GM23338 (cell line): ENCODE results near the gene RNF150. TPM values are rescaled to one million over a fixed set of nuclear protein-coding genes. Genes with fewer than 3 reads are reported as not detected.

Experiments used
- ATAC-seq: fragments of 200-7000 bp; cut with Tn5 transposase; 3 replicates; pipeline ENCODE4 v1.9.1; 2020
- DNase-seq: peaks from one replicate; pipeline ENCODE4 v3.0.0-alpha.2; 2015; ENCODE audit warnings: low spot score
- H2AFZ ChIP-seq: fragments of 200-600 bp; sonication (generic); 2 replicates; pipeline ENCODE4 v1.8.0; 2016; ENCODE audit warnings: antibody characterized with exemption, mild to moderate bottlenecking, moderate library complexity
- H3F3A ChIP-seq: fragments of 200-600 bp; sonication (generic); replicated peaks from 2 replicates; pipeline ENCODE4 v1.8.0; 2017; ENCODE audit warnings: antibody characterized with exemption, mixed run types, low read depth
- H3K27ac ChIP-seq: fragments of 200-600 bp; sonication (generic); 2 replicates; pipeline ENCODE4 v1.6.1; 2016; ENCODE audit warnings: low read depth
- H3K27me3 ChIP-seq: fragments of 200-600 bp; sonication (generic); 2 replicates; pipeline ENCODE4 v1.8.0; 2016; ENCODE audit warnings: mild to moderate bottlenecking, mixed run types, moderate library complexity; ENCODE audit not compliant: insufficient read depth
- H3K36me3 ChIP-seq: fragments of 200-600 bp; sonication (generic); 2 replicates; pipeline ENCODE4 v1.8.0; 2016; ENCODE audit warnings: mild to moderate bottlenecking; ENCODE audit not compliant: insufficient read depth
- H3K4me1 ChIP-seq: fragments of 200-600 bp; sonication (generic); 2 replicates; pipeline ENCODE4 v1.8.0; 2016; ENCODE audit warnings: mild to moderate bottlenecking, moderate library complexity; ENCODE audit not compliant: insufficient read depth
- H3K4me2 ChIP-seq: fragments of 200-600 bp; sonication (generic); 2 replicates; pipeline ENCODE4 v1.7.1; 2017; ENCODE audit warnings: mixed run types
- H3K4me3 ChIP-seq: fragments of 200-600 bp; sonication (generic); 2 replicates; pipeline ENCODE4 v1.6.1; 2016; ENCODE audit warnings: mixed run types
- H3K79me2 ChIP-seq: fragments of 200-600 bp; sonication (generic); replicated peaks from 2 replicates; pipeline ENCODE4 v1.8.0; 2017; ENCODE audit warnings: mild to moderate bottlenecking; ENCODE audit not compliant: insufficient read depth
- H3K9me2 ChIP-seq: fragments of 200-600 bp; sonication (generic); 2 replicates; pipeline ENCODE4 v1.8.0; 2017; ENCODE audit not compliant: insufficient read depth
- H4K20me1 ChIP-seq: fragments of 200-600 bp; sonication (generic); replicated peaks from 2 replicates; pipeline ENCODE4 v1.8.0; 2017; ENCODE audit warnings: mild to moderate bottlenecking; ENCODE audit not compliant: insufficient read depth
- H3K27ac Mint-ChIP-seq: 2 replicates; pipeline ENCODE4 v1.8.0; 2020; ENCODE audit warnings: inconsistent platforms, mild to moderate bottlenecking, moderate library complexity, mixed read lengths
- H3K27me3 Mint-ChIP-seq: 3 replicates; pipeline ENCODE4 v1.8.0; 2022; ENCODE audit warnings: low read depth, mild to moderate bottlenecking, moderate library complexity, mixed read lengths, inconsistent platforms; ENCODE audit not compliant: insufficient read depth, poor library complexity
- H3K36me3 Mint-ChIP-seq: 3 replicates; pipeline ENCODE4 v1.8.0; 2021; ENCODE audit warnings: low read depth, mild to moderate bottlenecking, inconsistent platforms, moderate library complexity, mixed read lengths
- H3K4me1 Mint-ChIP-seq: 3 replicates; pipeline ENCODE4 v1.8.0; 2020; ENCODE audit warnings: mild to moderate bottlenecking, inconsistent platforms, mixed read lengths
- H3K4me3 Mint-ChIP-seq: 3 replicates; pipeline ENCODE4 v1.8.0; 2021; ENCODE audit warnings: moderate library complexity, mild to moderate bottlenecking, inconsistent platforms, mixed read lengths
- H3K9me3 Mint-ChIP-seq: 3 replicates; pipeline ENCODE4 v1.8.0; 2020; ENCODE audit warnings: moderate library complexity, mild to moderate bottlenecking, inconsistent platforms, mixed read lengths
- CREB1 ChIP-seq: fragments of 250-450 bp; sonication (Bioruptor Pico); IDR thresholded peaks from 2 replicates; pipeline ENCODE4 v1.5.0; 2020; ENCODE audit warnings: low read depth, mild to moderate bottlenecking, moderate library complexity
- CTCF ChIP-seq, 2 experiments: fragments of 200-600 bp in 1 of 2; sonication (generic) in 1 of 2; conservative IDR thresholded peaks; 2 replicates each; pipeline versions ENCODE4 v1.5.1 to v1.6.1; 2016 to 2017; ENCODE audit warnings: antibody characterized with exemption in 2 of 2, low read depth in 2 of 2, mild to moderate bottlenecking in 2 of 2, moderate library complexity in 1 of 2
- ETS1 ChIP-seq: IDR thresholded peaks from 2 replicates; pipeline ENCODE4 v1.6.1; 2016; ENCODE audit warnings: antibody characterized with exemption
- EZH2 ChIP-seq: fragments of 200-600 bp; sonication (generic); IDR thresholded peaks from one replicate; pipeline ENCODE4 v1.8.0; 2017; ENCODE audit warnings: antibody characterized with exemption, mild to moderate bottlenecking, low read depth; ENCODE audit not compliant: unreplicated experiment
- EZH2phosphoT487 ChIP-seq: fragments of 200-600 bp; sonication (generic); IDR thresholded peaks from one replicate; pipeline ENCODE4 v1.8.1; 2018; ENCODE audit warnings: antibody characterized with exemption; ENCODE audit not compliant: unreplicated experiment
- JUNB ChIP-seq: IDR thresholded peaks from one replicate; pipeline ENCODE4 v1.6.1; 2016; ENCODE audit warnings: antibody characterized with exemption; ENCODE audit not compliant: unreplicated experiment
- POLR2AphosphoS5 ChIP-seq: IDR thresholded peaks from 2 replicates; pipeline ENCODE4 v1.6.1; 2016; ENCODE audit warnings: antibody characterized with exemption, low read depth
- REST ChIP-seq: IDR thresholded peaks from one replicate; pipeline ENCODE4 v1.6.1; 2018; ENCODE audit warnings: antibody characterized with exemption; ENCODE audit not compliant: unreplicated experiment
- STAT1 ChIP-seq: IDR thresholded peaks from one replicate; pipeline ENCODE4 v1.6.1; 2016; ENCODE audit warnings: antibody characterized with exemption; ENCODE audit not compliant: unreplicated experiment
- ZNF114 ChIP-seq: fragments of 250-450 bp; sonication (Bioruptor Pico); IDR thresholded peaks from 2 replicates; pipeline ENCODE4 v1.5.0; 2020; ENCODE audit warnings: mild to moderate bottlenecking, moderate library complexity
- ZNF331 ChIP-seq: fragments of 250-450 bp; sonication (Bioruptor Pico); IDR thresholded peaks from 2 replicates; pipeline ENCODE4 v1.5.0; 2020; ENCODE audit warnings: low read depth, mild to moderate bottlenecking, moderate library complexity
- polyA plus RNA-seq: library from polyadenylated mRNA; unstranded; fragments of >200 nt; fragmentation: Nextera tagmentation; extraction: Ambion mirVana; gene quantifications from 2 replicates; pipeline ENCODE4 v1.2.1, GENCODE V29; 2016
- total RNA-seq: library from RNA; depleted of rRNA; stranded (reverse); fragments of >200 nt; shearing (Covaris generic); gene quantifications from 2 replicates; pipeline ENCODE4 v1.2.3, GENCODE V29; 2014

The RNF150 gene
- total and polyA plus RNA-seq, 2 experiments from 2014 or later = 1.3 to 6.1 TPM

GRCh38 chr4:141132072-141132708, 1.1 kb downstream of the RNF150 start:
- H3K79me2 ChIP-seq = peaks cover 8% of the 10 kb centered on the region; the same call in 1 of the 2 replicates
- peaks cover 25% of the 10 kb centered on the region for H3K27me3 ChIP-seq
- peak overlapping the region; percentile 92 for H3K4me3 ChIP-seq
- Mint-ChIP-seq H3K4me3 (peak overlapping the region; percentile 98), H3K36me3 (no peaks in the 10 kb centered on the region; the same call in 2 of the 3 replicates), H3K27ac (no peak overlapping the region), H3K4me1 (peaks cover 26% of the 10 kb centered on the region; the same call in 2 of the 3 replicates), H3K27me3 (peaks cover 20% of the 10 kb centered on the region), H3K9me3 (no peaks in the 10 kb centered on the region)
- peak overlapping the region; percentile 94 for H3K4me2 ChIP-seq
- ATAC-seq (peak; percentile 47), DNase-seq (peak; percentile 63)
- H4K20me1 ChIP-seq = no peaks in the 10 kb centered on the region; the same call in none of the 2 replicates
- TF ChIP-seq POLR2AphosphoS5 (no peak), JUNB (no peak), ZNF114 (no peak), CTCF (conservative IDR thresholded peaks at IDR 0.05; ENCODE audit: low read depth in 2 of 2) (no peak), STAT1 (no peak), ETS1 (no peak)
- H2AFZ ChIP-seq = peak overlapping the region; percentile 99
- no peak overlapping the region for H3K27ac ChIP-seq
- no peaks in the 10 kb centered on the region for H3F3A ChIP-seq
- H3K36me3 ChIP-seq = no peaks in the 10 kb centered on the region
- H3K9me2 ChIP-seq = no peaks in the 10 kb centered on the region
- peaks cover 25% of the 10 kb centered on the region for H3K4me1 ChIP-seq

GRCh38 chr4:141131723-141132071, 1.6 kb downstream of the RNF150 start:
- Histone ChIP-seq H4K20me1 (no peaks in the 10 kb centered on the region; the same call in none of the 2 replicates), H3K36me3 (no peaks in the 10 kb centered on the region), H3K4me3 (peak overlapping the region; percentile 92), H3K27ac (no peak overlapping the region), H3F3A (no peaks in the 10 kb centered on the region), H3K27me3 (peaks cover 25% of the 10 kb centered on the region), H2AFZ (peak overlapping the region; percentile 99), H3K9me2 (no peaks in the 10 kb centered on the region), H3K4me2 (peak overlapping the region; percentile 94), H3K79me2 (peaks cover 8% of the 10 kb centered on the region; the same call in 1 of the 2 replicates), H3K4me1 (peaks cover 25% of the 10 kb centered on the region)
- peak; percentile 29 for ATAC-seq
- H3K9me3 Mint-ChIP-seq = no peaks in the 10 kb centered on the region
- H3K4me1 Mint-ChIP-seq = peaks cover 26% of the 10 kb centered on the region; the same call in 2 of the 3 replicates
- TF ChIP-seq EZH2phosphoT487 (no peak), REST (no peak), EZH2 (no peak), STAT1 (no peak), ZNF331 (CRISPR knock-in tag) (no peak), CREB1 (CRISPR knock-in tag) (no peak), ZNF114 (no peak), JUNB (no peak)
- H3K27ac Mint-ChIP-seq = no peak overlapping the region
- H3K4me3 Mint-ChIP-seq = peak overlapping the region; percentile 98
- peak; percentile 42 for DNase-seq
- H3K27me3 Mint-ChIP-seq = peaks cover 20% of the 10 kb centered on the region
- H3K36me3 Mint-ChIP-seq = no peaks in the 10 kb centered on the region; the same call in 2 of the 3 replicates
